ENCODE measurements around the gene PPA2.
A peak's percentile ranks its signal among the peaks of the same experiment; 100 is the strongest.
"Not testable (repeated sequence)": the region's sequence is repeated elsewhere in the genome, so short reads cannot be mapped to it uniquely, and the experiment has no call there.

PPA2 gene

GRCh38 chr4:105473324-105474098 is at the start of gene PPA2:
TSS of gene PPA2 (minus strand) at chr4:105474062. CDS start at chr4:105474050, 12 bp downstream.
- DNase-seq (ENCODE audit: low read depth in 2 of 2, low spot score in 1 of 2) = peak; percentile 31 to 34

GRCh38 chr4:105520819-105521790 is 47.2 kb upstream of the PPA2 start:
- no peak for DNase-seq (ENCODE audit: low read depth in 2 of 2, low spot score in 1 of 2)

GRCh38 chr4:105510245-105510644 is 36.4 kb upstream of the PPA2 start:
- DNase-seq (ENCODE audit: low read depth in 2 of 2, low spot score in 1 of 2) = no peak

- DNase-seq (ENCODE audit: low read depth in 2 of 2, low spot score in 1 of 2) = no peak
These were observed 35.9 kb upstream of the PPA2 start for GRCh38 chr4:105509714-105510113.

- no peak for DNase-seq (ENCODE audit: low read depth in 2 of 2, low spot score in 1 of 2)
These were observed 35.4 kb upstream of the PPA2 start for GRCh38 chr4:105509291-105509690.

GRCh38 chr4:105504744-105505143 is 30.9 kb upstream of the PPA2 start:
- DNase-seq (ENCODE audit: low read depth in 2 of 2, low spot score in 1 of 2) = no peak

GRCh38 chr4:105503484-105503883 is 29.6 kb upstream of the PPA2 start:
- DNase-seq (ENCODE audit: low read depth in 2 of 2, low spot score in 1 of 2) = no peak

GRCh38 chr4:105496899-105497298 is 23.0 kb upstream of the PPA2 start:
- no peak for DNase-seq (ENCODE audit: low read depth in 2 of 2, low spot score in 1 of 2)

- DNase-seq (ENCODE audit: low read depth in 2 of 2, low spot score in 1 of 2) = no peak
These were observed 21.8 kb upstream of the PPA2 start for GRCh38 chr4:105495667-105496066.

GRCh38 chr4:105490523-105490922 is 16.7 kb upstream of the PPA2 start:
- DNase-seq (ENCODE audit: low read depth in 2 of 2, low spot score in 1 of 2) = no peak

GRCh38 chr4:105483840-105484239 is 10.0 kb upstream of the PPA2 start:
- no peak for DNase-seq (ENCODE audit: low read depth in 2 of 2, low spot score in 1 of 2)

GRCh38 chr4:105474099-105474518 is 247 bp upstream of the PPA2 start:
- DNase-seq (ENCODE audit: low read depth in 2 of 2, low spot score in 1 of 2) = peak; percentile 49 to 65

GRCh38 chr4:105472871-105473323 is 965 bp downstream of the PPA2 start:
- DNase-seq (ENCODE audit: low read depth in 2 of 2, low spot score in 1 of 2) = no peak

GRCh38 chr4:105471566-105472176 is 2.2 kb downstream of the PPA2 start:
- peak; percentile 28 to 38 for DNase-seq (ENCODE audit: low read depth in 2 of 2, low spot score in 1 of 2)

- no peak for DNase-seq (ENCODE audit: low read depth in 2 of 2, low spot score in 1 of 2)
These were observed 3.1 kb downstream of the PPA2 start for GRCh38 chr4:105470766-105471165.

- DNase-seq (ENCODE audit: low read depth in 2 of 2, low spot score in 1 of 2) = no peak
These were observed 4.1 kb downstream of the PPA2 start for GRCh38 chr4:105469736-105470135.

GRCh38 chr4:105466580-105466979 is 7.3 kb downstream of the PPA2 start:
- no peak for DNase-seq (ENCODE audit: low read depth in 2 of 2, low spot score in 1 of 2)

- DNase-seq (ENCODE audit: low read depth in 2 of 2, low spot score in 1 of 2) = not testable (repeated sequence)
These were observed 9.3 kb downstream of the PPA2 start for GRCh38 chr4:105464563-105464962.

GRCh38 chr4:105462576-105462975 is 11.3 kb downstream of the PPA2 start:
- no peak for DNase-seq (ENCODE audit: low read depth in 2 of 2, low spot score in 1 of 2)

GRCh38 chr4:105461621-105462382 is 12.1 kb downstream of the PPA2 start:
- DNase-seq (ENCODE audit: low read depth in 2 of 2, low spot score in 1 of 2) = no peak

GRCh38 chr4:105461221-105461620 is 12.6 kb downstream of the PPA2 start:
- no peak for DNase-seq (ENCODE audit: low read depth in 2 of 2, low spot score in 1 of 2)
